ENCODE measurements around the gene ZRSR2.

ZRSR2 gene

DNA sequence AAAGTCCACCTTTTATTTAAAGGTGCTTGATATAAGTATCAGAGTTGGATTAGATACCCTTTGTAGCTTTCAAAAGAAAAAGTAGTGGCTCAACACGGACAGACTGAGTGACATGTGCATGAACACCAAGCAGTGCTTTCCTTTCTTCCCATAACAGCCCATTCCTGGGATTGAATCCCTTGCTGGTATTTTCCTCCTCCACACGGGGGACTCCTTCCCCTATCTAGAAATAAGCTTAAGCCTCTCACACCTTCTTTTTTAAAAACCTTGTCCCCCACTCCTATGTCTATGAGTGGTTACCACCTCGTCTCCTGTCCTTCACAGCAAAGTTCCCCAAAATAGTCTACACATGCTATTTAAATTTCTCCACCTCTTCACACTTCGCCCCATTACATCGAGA lies 59.3 kb downstream of the ZRSR2 start:
- DNase-seq (ENCODE audit: low read depth in 3 of 3, low spot score in 1 of 3): no peak

DNA sequence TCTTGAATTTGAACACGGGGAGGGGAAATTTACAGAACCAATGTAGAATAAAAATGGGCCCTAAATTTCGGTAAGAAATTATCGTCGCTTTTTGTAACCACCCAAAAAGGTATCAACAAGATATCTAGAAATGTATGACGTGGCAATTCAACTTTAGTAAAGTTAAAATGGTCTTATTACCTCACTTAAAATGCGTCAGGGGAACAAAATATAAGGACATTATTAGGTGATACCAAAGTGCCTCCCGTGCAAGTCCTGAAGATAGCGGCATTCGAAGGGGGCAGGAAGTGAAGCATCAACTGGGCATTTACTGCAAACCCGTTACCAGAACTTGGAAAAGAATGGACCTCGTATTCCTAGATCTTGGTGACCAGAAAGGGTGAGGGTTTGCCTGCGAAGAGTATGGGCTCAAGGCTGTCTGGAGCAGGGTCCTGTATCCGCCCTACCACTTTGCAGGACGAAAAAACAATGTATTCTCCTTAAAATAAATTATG lies 63.3 kb downstream of the ZRSR2 start:
- no peak for DNase-seq (ENCODE audit: low read depth in 3 of 3, low spot score in 1 of 3)

DNA sequence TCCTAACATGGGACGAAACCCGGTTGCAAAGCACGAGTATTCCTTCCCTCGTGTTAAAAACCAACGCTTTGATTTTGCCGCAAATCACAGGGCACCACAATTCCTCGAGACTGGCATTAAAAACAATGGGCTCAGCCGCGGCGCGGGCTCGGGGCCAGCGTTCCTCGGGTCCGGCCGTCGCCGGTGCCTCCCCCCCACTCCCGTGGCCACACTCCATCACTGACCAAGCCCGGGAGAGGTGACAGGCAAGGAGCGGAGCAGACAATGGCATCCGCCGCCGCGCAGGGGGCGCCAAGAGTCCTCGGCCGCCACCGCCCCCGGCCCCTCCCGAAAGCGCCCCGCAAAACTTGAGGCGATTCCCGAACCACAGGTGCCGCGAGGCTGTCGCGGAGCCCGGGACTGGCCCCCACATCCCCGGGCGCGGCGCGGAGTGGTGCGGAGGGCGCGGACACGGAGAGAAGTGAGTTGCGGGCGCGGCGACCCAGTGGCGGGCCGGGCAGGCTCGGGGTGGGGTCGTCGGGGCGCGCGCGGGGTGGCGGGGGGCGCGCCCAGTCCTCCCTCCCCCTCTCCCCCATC lies 63.9 kb downstream of the ZRSR2 start:
- peak in 1 of 3 donors; percentile 16 for DNase-seq (ENCODE audit: low read depth in 3 of 3, low spot score in 1 of 3)

DNA sequence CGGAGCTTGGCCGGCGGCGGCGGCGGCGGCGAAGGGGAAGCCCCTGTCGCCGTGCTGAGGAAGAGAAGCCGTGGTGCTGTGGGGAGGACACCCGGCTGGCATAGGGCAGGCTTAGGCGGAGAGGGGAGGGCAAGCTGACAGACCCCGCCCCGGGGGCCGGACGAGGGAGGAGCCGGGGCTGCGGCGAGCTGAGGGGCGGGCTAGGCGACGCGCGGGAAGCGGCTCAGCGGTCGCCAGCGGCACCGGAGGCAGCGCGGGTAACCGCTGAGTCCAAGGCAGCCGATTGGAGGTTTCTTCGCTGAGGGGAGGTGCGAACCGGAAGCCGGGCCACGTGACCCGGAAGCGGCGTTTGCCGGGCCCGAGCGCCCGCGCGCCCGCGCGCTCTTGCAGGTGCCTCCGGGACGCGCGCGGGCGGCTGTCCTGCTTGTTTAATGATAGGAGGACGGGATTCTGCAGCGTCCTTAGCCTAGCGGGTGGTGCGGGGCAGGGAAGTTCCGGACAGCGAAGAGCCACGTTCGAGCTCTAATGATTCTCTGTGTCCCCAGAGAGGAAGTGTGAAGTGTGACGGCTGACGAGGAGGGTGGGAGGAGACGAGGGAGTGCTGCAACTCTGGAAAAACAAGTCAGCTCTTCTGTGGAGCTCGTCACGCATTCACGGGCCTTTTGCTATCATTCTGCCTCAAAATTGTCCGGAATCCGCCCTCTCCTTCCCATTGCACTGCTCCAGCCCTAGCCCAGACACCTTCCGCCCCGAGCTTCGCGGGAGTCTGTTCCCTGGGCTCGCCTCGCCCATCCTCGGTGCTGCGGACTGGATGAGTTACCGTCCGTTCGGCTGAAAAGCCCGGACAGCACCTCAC lies 64.7 kb downstream of the ZRSR2 start, which contains the start of gene AP1S2:
Gene AP1S2, minus strand, starts transcription at position 102 of the 856 bp plus-strand sequence. CDS start 2,289 bp downstream, outside the sequence.
- peak; percentile 84 to 97 (median 85) for DNase-seq (ENCODE audit: low read depth in 3 of 3, low spot score in 1 of 3)

DNA sequence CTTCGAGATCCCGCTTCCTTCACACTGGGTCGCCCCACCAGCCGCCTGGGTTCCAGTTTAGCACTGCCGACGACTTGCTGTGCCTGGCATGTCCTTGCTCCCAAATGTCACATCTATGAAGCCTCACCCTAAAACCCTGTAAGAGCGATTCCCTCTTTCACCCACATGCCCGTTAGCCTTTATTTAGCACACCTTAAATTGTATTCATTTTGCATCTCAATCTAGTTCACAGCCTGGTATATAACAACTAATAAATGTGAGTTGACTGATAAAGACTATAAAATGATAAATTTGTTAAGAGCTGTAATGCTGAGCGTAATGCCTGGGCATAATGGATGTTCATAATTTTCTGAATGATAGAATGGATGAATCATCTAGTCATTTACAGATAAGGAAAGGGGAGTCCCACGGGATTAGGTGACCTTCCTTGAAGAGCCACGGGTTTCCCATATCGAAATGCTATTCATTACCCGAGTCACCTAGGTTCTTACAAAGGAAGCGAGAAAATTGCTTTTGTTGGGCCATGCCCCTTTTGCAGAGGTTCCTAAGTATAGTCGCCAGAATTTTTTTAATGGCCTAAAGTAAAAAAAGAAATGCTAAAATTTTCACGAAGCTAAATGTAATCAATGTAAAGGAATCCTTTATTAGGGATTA lies 65.4 kb downstream of the ZRSR2 start:
- no peak for DNase-seq (ENCODE audit: low read depth in 3 of 3, low spot score in 1 of 3)

DNA sequence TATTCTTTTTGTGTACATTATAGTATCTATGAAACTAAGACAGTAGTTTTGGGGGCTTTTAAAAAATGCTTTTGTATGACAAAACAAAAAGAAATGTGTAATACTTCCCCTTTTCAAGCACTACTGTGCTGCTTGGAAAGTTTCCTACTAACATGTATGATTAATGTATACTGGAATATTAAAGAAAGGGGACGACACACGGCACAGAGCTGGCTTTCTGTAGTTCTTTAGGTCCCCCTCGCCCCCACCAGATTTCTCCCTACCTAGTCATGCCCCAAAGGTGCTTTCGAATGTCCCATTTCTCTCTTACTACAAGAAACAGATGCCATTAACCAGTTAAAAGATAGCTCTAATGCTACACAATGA lies 65.9 kb downstream of the ZRSR2 start:
- DNase-seq (ENCODE audit: low read depth in 3 of 3, low spot score in 1 of 3): no peak

DNA sequence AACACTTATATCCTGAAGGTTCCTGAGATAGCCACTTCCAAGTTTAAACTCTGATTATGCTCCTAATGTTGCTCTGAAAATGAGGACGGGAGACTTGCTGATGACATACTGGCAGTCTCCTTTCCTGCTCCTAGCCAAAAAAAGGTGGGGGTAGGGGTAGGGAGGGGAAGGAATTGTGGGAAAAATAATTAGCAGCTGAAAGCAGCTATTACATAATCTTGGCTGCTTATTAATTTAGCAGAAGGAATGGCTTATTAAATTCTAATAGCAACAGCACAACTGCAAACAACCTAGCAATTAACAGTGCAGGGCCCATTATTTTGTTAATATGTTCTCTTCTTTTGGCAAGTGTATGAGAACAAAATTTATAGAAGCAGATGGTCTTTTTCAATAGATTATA lies 66.4 kb downstream of the ZRSR2 start:
- DNase-seq (ENCODE audit: low read depth in 3 of 3, low spot score in 1 of 3): no peak

DNA sequence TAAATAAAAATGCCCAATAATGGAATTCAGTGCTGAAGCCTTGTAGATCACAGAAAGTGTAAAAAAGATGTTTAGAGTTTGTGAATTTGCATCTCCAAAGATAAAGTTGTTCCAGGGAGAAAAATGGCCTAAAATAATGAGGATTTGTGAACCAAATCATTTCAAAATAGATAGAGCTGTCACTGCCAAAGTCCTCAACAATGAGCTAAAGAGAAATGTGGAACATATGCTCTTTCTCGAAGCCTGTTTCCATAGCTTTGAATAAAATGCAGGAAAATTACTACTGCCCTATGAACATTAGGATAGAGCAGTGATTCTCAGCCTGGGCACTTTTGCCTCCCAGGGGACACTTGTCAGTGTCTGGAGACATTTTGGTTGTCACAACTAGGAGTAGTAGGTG lies 67.8 kb downstream of the ZRSR2 start:
- DNase-seq (ENCODE audit: low read depth in 3 of 3, low spot score in 1 of 3): no peak

DNA sequence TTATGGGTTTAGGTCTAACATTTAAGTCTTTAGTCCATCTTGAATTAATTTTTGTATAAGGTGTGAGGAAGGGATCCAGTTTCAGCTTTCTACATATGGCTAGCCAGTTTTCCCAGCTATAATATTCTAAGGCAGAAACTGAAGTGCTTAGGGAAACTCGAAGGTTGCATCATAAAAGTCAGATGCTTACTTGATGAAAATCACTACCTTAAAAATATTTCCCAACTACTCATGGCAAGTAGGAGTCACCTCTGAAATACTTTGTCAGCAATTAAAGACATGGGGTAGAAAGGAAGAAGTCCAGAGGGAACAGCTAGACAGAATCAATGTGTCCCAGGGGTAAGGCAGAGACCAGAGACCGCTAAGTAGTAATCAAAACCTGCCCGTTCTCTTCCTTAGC lies 70.6 kb downstream of the ZRSR2 start:
- DNase-seq (ENCODE audit: low read depth in 3 of 3, low spot score in 1 of 3): no peak

DNA sequence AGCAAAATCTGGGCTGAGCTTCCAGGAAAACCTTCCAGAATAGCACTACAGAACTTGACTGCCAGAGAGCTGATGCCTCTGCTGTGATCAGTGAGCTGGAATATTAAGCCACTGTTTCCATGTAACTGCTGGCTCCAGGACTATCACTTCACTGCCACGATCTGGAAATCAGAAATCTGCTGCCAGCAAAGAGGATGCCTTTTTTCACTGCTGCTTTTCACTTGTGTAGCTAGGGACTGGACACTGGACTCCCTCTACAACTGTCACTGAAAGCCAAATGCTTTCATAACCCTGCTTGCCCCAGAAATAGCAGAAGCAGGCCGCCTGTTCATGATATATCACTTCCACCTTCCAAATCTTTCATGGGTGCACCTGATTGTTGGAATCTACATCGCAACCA lies 73.7 kb downstream of the ZRSR2 start:
- DNase-seq (ENCODE audit: low read depth in 3 of 3, low spot score in 1 of 3): no peak

DNA sequence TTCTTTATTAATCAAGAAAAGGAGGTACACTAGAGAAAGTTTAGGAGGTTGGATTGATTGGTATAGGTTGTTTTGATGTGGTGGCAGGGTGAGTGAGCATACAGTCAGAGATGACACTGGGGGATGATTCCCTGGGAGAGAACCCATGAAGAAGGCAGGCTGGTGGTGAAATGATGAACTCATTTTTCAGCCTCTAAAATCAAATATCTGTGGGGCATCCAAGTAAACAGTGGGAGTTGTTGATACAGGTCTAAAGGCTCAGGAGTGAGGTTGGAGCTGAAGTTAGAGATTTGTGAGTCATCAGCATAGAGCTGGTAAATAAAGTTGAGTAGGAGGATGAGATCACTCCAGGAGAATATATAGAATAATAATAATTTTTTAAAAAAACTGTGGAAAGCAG lies 74.3 kb downstream of the ZRSR2 start:
- DNase-seq (ENCODE audit: low read depth in 3 of 3, low spot score in 1 of 3): no peak

DNA sequence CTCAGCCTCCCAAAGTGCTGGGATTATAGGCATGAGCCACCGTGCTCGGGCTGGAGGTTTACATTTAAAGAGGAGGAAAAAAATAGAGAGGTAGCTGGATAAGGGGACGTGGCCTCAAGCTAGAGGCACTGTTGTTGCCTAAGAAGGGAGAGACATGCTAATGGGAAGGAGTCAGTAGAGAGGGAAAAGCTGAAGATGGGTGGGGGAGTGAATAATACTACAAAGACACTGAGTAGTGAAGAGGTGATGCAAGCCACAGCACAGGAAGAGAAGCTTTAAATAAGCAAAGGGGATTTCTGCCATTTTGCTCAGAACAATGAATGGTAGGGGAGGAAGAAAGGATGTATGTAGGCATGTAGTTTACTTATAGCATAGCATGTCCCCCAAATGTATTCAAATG lies 75.9 kb downstream of the ZRSR2 start:
- DNase-seq (ENCODE audit: low read depth in 3 of 3, low spot score in 1 of 3): no peak

DNA sequence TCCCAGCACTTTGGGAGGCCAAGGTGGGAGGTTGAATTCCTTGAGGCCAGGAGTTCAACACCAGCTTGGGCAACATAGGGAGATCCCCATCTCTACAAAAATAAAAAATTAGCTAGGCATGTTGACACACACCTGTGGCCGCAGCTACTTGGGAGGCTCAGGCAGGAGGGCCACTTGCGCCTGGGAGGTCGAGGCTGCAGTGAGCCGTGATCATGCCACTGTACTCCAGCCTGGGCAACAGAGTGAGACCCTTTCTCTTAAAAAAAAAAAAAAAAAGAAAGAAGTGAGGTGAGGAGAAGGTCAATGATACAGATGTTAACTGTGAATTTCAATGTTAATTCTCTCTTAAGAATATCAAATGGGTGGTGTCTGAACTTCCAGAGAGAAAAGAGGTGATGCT lies 79.4 kb downstream of the ZRSR2 start:
- DNase-seq (ENCODE audit: low read depth in 3 of 3, low spot score in 1 of 3): no peak

DNA sequence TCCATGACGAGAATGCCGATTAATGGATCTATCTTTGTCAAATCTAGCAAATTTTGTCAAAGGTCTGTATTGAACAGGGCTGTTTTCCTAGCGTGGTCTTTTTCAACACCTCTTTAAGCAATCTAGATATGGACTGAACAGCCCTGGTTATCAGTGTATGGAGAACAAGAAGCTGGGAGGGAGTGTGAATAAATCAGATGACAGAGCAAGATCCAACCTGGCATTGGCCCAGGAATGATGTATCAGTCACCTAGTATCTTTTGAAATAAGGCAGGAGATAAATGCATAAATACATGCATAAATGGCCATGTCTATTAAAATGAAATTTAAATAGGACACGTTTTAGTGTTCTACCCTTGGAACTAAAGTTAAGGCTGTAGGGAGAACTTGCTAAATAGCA lies 80.0 kb downstream of the ZRSR2 start:
- no peak for DNase-seq (ENCODE audit: low read depth in 3 of 3, low spot score in 1 of 3)
